OCI-LY1 (cell line): ENCODE results near the gene CITED2.

Experiments used
- H2AFZ ChIP-seq: fragments of 200-600 bp; sonication (generic), shearing (Covaris generic); 2 replicates; pipeline ENCODE4 v1.6.0; 2014; ENCODE audit warnings: antibody characterized with exemption, mild to moderate bottlenecking, low read length
- H3F3A ChIP-seq: fragments of 200-600 bp; sonication (generic), shearing (Covaris generic); 2 replicates; pipeline ENCODE4 v1.6.0; 2014; ENCODE audit warnings: mild to moderate bottlenecking, antibody characterized with exemption, low read length, moderate library complexity; ENCODE audit not compliant: insufficient read depth
- H3K27ac ChIP-seq: fragments of 200-600 bp; sonication (generic); 2 replicates; pipeline ENCODE4 v1.5.1; 2014; ENCODE audit warnings: low read length, mixed run types, mild to moderate bottlenecking, low read depth; ENCODE audit not compliant: poor library complexity, severe bottlenecking
- H3K27me3 ChIP-seq: fragments of 200-600 bp; sonication (generic); 2 replicates; pipeline ENCODE4 v1.6.0; 2014; ENCODE audit warnings: antibody characterized with exemption, mild to moderate bottlenecking, low read length, moderate library complexity; ENCODE audit not compliant: insufficient read depth
- H3K36me3 ChIP-seq: fragments of 200-600 bp; sonication (generic); 2 replicates; pipeline ENCODE4 v1.6.1; 2014; ENCODE audit warnings: mild to moderate bottlenecking, antibody characterized with exemption, low read length, moderate library complexity, mixed read lengths; ENCODE audit not compliant: insufficient read depth
- H3K4me1 ChIP-seq: fragments of 200-600 bp; sonication (generic); 2 replicates; pipeline ENCODE4 v1.5.1; 2014; ENCODE audit warnings: mild to moderate bottlenecking, low read length, moderate library complexity; ENCODE audit not compliant: insufficient read depth, severe bottlenecking
- H3K4me2 ChIP-seq: fragments of 200-600 bp; sonication (generic), shearing (Covaris generic); 2 replicates; pipeline ENCODE4 v1.6.1; 2014; ENCODE audit warnings: low read length
- H3K4me3 ChIP-seq: fragments of 200-600 bp; sonication (generic); 2 replicates; pipeline ENCODE4 v1.5.1; 2014; ENCODE audit warnings: low read length, low read depth, mild to moderate bottlenecking, mixed read lengths; ENCODE audit not compliant: poor library complexity, severe bottlenecking
- H3K79me2 ChIP-seq: fragments of 200-600 bp; shearing (Covaris generic); 2 replicates; pipeline ENCODE4 v1.6.1; 2016; ENCODE audit warnings: mixed run types, low read length, mixed read lengths; ENCODE audit not compliant: insufficient read depth
- H3K9ac ChIP-seq: fragments of 200-600 bp; sonication (generic), shearing (Covaris generic); 2 replicates; pipeline ENCODE4 v1.6.1; 2014; ENCODE audit warnings: mild to moderate bottlenecking, low read length, mixed read lengths
- H3K9me2 ChIP-seq: fragments of 200-600 bp; sonication (generic), shearing (Covaris generic); 2 replicates; pipeline ENCODE4 v1.6.1; 2014; ENCODE audit warnings: low read depth, mild to moderate bottlenecking, low read length, mixed read lengths
- H3K9me3 ChIP-seq: fragments of 200-600 bp; shearing (Covaris generic); 2 replicates; pipeline ENCODE4 v1.6.1; 2014; ENCODE audit warnings: low read length, mixed read lengths
- H4K20me1 ChIP-seq: fragments of 200-600 bp; sonication (generic), shearing (Covaris generic); 2 replicates; pipeline ENCODE4 v1.6.0; 2016; ENCODE audit warnings: mild to moderate bottlenecking, low read length; ENCODE audit not compliant: insufficient read depth
- CTCF ChIP-seq: fragments of 200-600 bp; sonication (generic), shearing (Covaris generic); IDR thresholded peaks from 2 replicates; pipeline ENCODE4 v1.5.1; 2017; ENCODE audit warnings: mild to moderate bottlenecking, antibody characterized with exemption, low read length, moderate library complexity, mixed read lengths
- EZH2 ChIP-seq: fragments of 200-600 bp; sonication (generic), shearing (Covaris generic); IDR thresholded peaks from 2 replicates; pipeline ENCODE4 v1.8.0; 2017; ENCODE audit warnings: borderline replicate concordance, mixed run types, mild to moderate bottlenecking, antibody characterized with exemption, low read length, moderate library complexity, mixed read lengths

Gene CITED2

GRCh38 chr6:139374357-139375225 lies at the start of gene CITED2:
TSS of gene CITED2 (minus strand) at chr6:139374648. CDS start at chr6:139373944, 704 bp downstream.
- Histone ChIP-seq H2AFZ (peak within 1 kb of the TSS; percentile 88), H3K4me2 (peak within 1 kb of the TSS; percentile 89), H3K36me3 (peaks cover 8% of the 10 kb centered on the region; the same call in 1 of the 2 replicates), H3K9me2 (no peaks in the 10 kb centered on the region), H3K9ac (peak within 1 kb of the TSS; percentile 86), H3K9me3 (no peaks in the 10 kb centered on the region), H3K27ac (peak within 1 kb of the TSS; percentile 95), H3F3A (no peaks in the 10 kb centered on the region), H4K20me1 (no peaks in the 10 kb centered on the region), H3K4me1 (peaks cover 37% of the 10 kb centered on the region), H3K79me2 (no peaks in the 10 kb centered on the region), H3K27me3 (no peaks in the 10 kb centered on the region), H3K4me3 (peak within 1 kb of the TSS; percentile 94)
- TF ChIP-seq CTCF (no peak; the same call in 1 of the 2 replicates), EZH2 (no peak)

DNA sequence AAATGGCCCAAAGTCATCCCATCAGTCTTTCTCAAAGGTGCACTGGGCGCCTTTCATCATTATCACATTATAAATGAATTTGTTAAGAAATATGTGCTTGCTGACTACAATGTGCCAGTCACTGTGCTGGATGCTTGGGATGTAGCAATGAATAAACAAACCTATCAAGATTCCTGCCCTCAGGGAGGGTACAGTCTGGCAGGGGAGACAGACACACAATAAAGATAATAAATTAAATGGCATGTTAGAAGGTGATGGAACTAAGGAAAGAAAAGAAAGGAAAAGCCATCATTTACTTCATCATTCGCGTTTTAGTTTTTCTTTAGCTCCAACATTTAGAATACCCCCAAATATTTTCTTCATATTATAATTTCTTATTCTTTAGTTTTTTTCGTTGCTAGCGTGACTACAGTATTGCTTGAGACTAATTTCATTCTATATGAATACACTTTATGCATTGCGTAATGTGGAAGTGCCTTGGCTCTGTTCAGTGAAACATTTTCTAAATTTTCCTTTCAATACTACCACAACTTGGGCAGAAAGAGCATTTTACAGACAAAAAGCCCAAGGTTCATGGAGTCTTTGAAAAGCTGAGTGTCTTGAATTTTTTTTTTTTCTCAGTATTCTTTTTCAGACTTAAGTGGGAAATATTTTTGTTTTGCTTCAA lies 48.7 kb upstream of the CITED2 start:
- no peaks in the 10 kb centered on the region for H3F3A ChIP-seq
- no peak overlapping the region for H3K4me2 ChIP-seq
- no peak overlapping the region for H3K27ac ChIP-seq
- no peak overlapping the region for H3K9ac ChIP-seq
- no peaks in the 10 kb centered on the region for H3K27me3 ChIP-seq
- no peak for TF ChIP-seq EZH2
- TF ChIP-seq CTCF, result no peak
- H2AFZ ChIP-seq, result no peak overlapping the region
- H3K4me3 ChIP-seq, result no peak overlapping the region
- no peaks in the 10 kb centered on the region for H3K36me3 ChIP-seq
- no peaks in the 10 kb centered on the region for H3K9me2 ChIP-seq
- no peaks in the 10 kb centered on the region for H3K79me2 ChIP-seq
- H3K4me1 ChIP-seq, result no peaks in the 10 kb centered on the region
- H3K9me3 ChIP-seq, result no peaks in the 10 kb centered on the region
- H4K20me1 ChIP-seq, result no peaks in the 10 kb centered on the region

- Histone ChIP-seq H4K20me1 (no peaks in the 10 kb centered on the region), H3K9ac (no peak overlapping the region), H3K36me3 (no peaks in the 10 kb centered on the region), H3K4me1 (no peaks in the 10 kb centered on the region), H3K4me2 (no peak overlapping the region), H3K4me3 (no peak overlapping the region), H2AFZ (no peak overlapping the region), H3K9me2 (no peaks in the 10 kb centered on the region), H3F3A (no peaks in the 10 kb centered on the region), H3K27ac (no peak overlapping the region), H3K9me3 (no peaks in the 10 kb centered on the region), H3K27me3 (no peaks in the 10 kb centered on the region), H3K79me2 (no peaks in the 10 kb centered on the region)
- no peak for TF ChIP-seq CTCF
- TF ChIP-seq EZH2, result no peak
Observed at GRCh38 chr6:139422105-139423036, 47.9 kb upstream of the CITED2 start.
